Mesenchymal stem cell (in vitro differentiated cells and primary cell): ENCODE results near the gene PRND.

Source experiments
- DNase-seq: peaks from one replicate; pipeline ENCODE4 v3.0.0-alpha.2; 2013
- H2AFZ ChIP-seq: one replicate; pipeline ENCODE4 v1.6.1; 2013; ENCODE audit warnings: low read depth, mild to moderate bottlenecking, control low read depth, inconsistent platforms, low read length, moderate library complexity
- H2AK5ac ChIP-seq: 2 replicates; pipeline ENCODE4 v1.6.1; 2013; ENCODE audit warnings: low read length, moderate library complexity, mild to moderate bottlenecking, inconsistent platforms; ENCODE audit not compliant: severe bottlenecking
- H2BK120ac ChIP-seq: one replicate; pipeline ENCODE4 v1.6.1; 2013; ENCODE audit warnings: low read depth, mild to moderate bottlenecking, inconsistent platforms, low read length, moderate library complexity
- H2BK12ac ChIP-seq, 2 experiments: one replicate each; pipeline ENCODE4 v1.6.1; 2013; ENCODE audit warnings: inconsistent platforms in 2 of 2, low read length in 2 of 2, mild to moderate bottlenecking in 2 of 2, moderate library complexity in 2 of 2, control low read depth in 1 of 2
- H2BK15ac ChIP-seq: one replicate; pipeline ENCODE4 v1.6.1; 2013; ENCODE audit warnings: mild to moderate bottlenecking, low read depth, inconsistent platforms; ENCODE audit not compliant: poor library complexity, severe bottlenecking
- H2BK5ac ChIP-seq: 2 replicates; pipeline ENCODE4 v1.6.1; 2013; ENCODE audit warnings: low read depth, mild to moderate bottlenecking, low read length, control low read depth, inconsistent platforms; ENCODE audit not compliant: poor library complexity, severe bottlenecking
- H3K14ac ChIP-seq, 2 experiments: one replicate each; pipeline ENCODE4 v1.6.1; 2013; ENCODE audit warnings: inconsistent platforms in 2 of 2, low read length in 2 of 2, control low read depth in 1 of 2, mild to moderate bottlenecking in 1 of 2, moderate library complexity in 1 of 2
- H3K18ac ChIP-seq, 2 experiments: one replicate each; pipeline ENCODE4 v1.6.1; 2013; ENCODE audit warnings: inconsistent platforms in 2 of 2, low read length in 2 of 2, control low read depth in 1 of 2, low read depth in 1 of 2, mild to moderate bottlenecking in 1 of 2
- H3K23ac ChIP-seq, 2 experiments: one replicate each; pipeline ENCODE4 v1.6.1; 2013; ENCODE audit warnings: inconsistent platforms in 2 of 2, low read length in 2 of 2, mild to moderate bottlenecking in 2 of 2, moderate library complexity in 2 of 2, control low read depth in 1 of 2
- H3K27ac ChIP-seq: 2 replicates; pipeline ENCODE4 v1.5.1; 2013; ENCODE audit warnings: mild to moderate bottlenecking, moderate library complexity, low read length, control low read depth, inconsistent platforms; ENCODE audit not compliant: poor library complexity, severe bottlenecking
- H3K27me3 ChIP-seq, 2 experiments: 2 replicates each; pipeline versions ENCODE4 v1.6.1 to v1.7.0; 2013; ENCODE audit warnings: low read length in 2 of 2, mild to moderate bottlenecking in 2 of 2, moderate library complexity in 2 of 2, control low read depth in 1 of 2, inconsistent platforms in 1 of 2; ENCODE audit not compliant: control insufficient read depth in 1 of 2, insufficient read depth in 1 of 2
- H3K36me3 ChIP-seq, 2 experiments: 2 replicates each; pipeline versions ENCODE4 v1.6.1 to v1.7.0; 2013; ENCODE audit warnings: low read length in 2 of 2, control low read depth in 1 of 2, inconsistent platforms in 1 of 2, low read depth in 1 of 2, mild to moderate bottlenecking in 1 of 2; ENCODE audit not compliant: insufficient read depth in 2 of 2, control insufficient read depth in 1 of 2
- H3K4ac ChIP-seq, 2 experiments: one replicate each; pipeline ENCODE4 v1.6.1; 2013; ENCODE audit warnings: inconsistent platforms in 2 of 2, low read length in 2 of 2, mild to moderate bottlenecking in 2 of 2, moderate library complexity in 2 of 2, control low read depth in 1 of 2, low read depth in 1 of 2
- H3K4me1 ChIP-seq: 2 replicates; pipeline ENCODE4 v1.6.1; 2013; ENCODE audit warnings: low read depth, low read length, control low read depth; ENCODE audit not compliant: control insufficient read depth, insufficient read depth
- H3K4me2 ChIP-seq: 2 replicates; pipeline ENCODE4 v1.6.1; 2013; ENCODE audit warnings: low read length, mild to moderate bottlenecking, inconsistent platforms; ENCODE audit not compliant: poor library complexity, severe bottlenecking
- H3K4me3 ChIP-seq, 2 experiments: 2 replicates each; pipeline versions ENCODE4 v1.5.1 to v1.7.0; 2013; ENCODE audit warnings: low read length in 2 of 2, mild to moderate bottlenecking in 2 of 2, control low read depth in 1 of 2, low read depth in 1 of 2; ENCODE audit not compliant: insufficient read depth in 1 of 2
- H3K79me1 ChIP-seq: replicated peaks from 2 replicates; pipeline ENCODE4 v1.6.1; 2013; ENCODE audit warnings: mild to moderate bottlenecking, control low read depth, low read length, inconsistent platforms; ENCODE audit not compliant: poor library complexity, severe bottlenecking
- H3K9ac ChIP-seq: 2 replicates; pipeline ENCODE4 v1.7.0; 2013; ENCODE audit warnings: mild to moderate bottlenecking, low read length, moderate library complexity
- H3K9me3 ChIP-seq: 2 replicates; pipeline ENCODE4 v1.7.0; 2013; ENCODE audit warnings: mild to moderate bottlenecking, low read length; ENCODE audit not compliant: control insufficient read depth
- H4K8ac ChIP-seq: one replicate; pipeline ENCODE4 v1.6.1; 2013; ENCODE audit warnings: inconsistent platforms, mild to moderate bottlenecking, low read length, moderate library complexity
- H4K91ac ChIP-seq: one replicate; pipeline ENCODE4 v1.6.1; 2013; ENCODE audit warnings: mild to moderate bottlenecking, low read length, inconsistent platforms
- WGBS: methylation state at CpG from one replicate; pipeline ENCODE4 v1.1.7; 2013; ENCODE audit warnings: mixed read lengths; 5-methylcytosine and 5-hydroxymethylcytosine counted together

The PRND gene

DNA sequence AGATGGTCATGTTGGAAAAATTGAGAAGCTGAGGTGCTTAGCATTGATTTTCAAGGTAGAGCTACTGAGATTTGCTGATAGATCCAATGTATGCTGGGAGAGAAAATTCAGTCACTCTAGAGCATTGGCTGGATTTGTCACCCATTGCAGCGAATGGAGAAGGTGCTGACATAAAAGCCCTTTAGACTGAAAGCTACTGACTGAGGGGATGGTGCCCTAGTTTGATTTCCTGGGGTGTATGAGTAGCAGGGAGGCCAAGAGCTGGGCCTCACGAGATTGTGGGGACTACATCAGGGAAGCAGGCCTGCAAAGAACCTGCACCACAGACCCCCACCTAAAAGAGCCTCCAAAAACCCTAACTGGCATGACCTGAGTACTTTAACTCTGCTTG lies 23.9 kb upstream of the PRND start:
- Histone ChIP-seq H2AFZ (no peak overlapping the region), H2BK12ac (no peak overlapping the region), H3K14ac (no peak overlapping the region), H3K18ac (no peak overlapping the region), H3K36me3 (peaks cover 10 to 74% of the 10 kb centered on the region in 2 experiments), H2AK5ac (no peak overlapping the region), H2BK15ac (no peak overlapping the region), H3K9me3 (no peaks in the 10 kb centered on the region), H3K79me1 (peaks cover 25% of the 10 kb centered on the region), H3K27me3 (no peaks in the 10 kb centered on the region), H2BK120ac (no peak overlapping the region), H3K4me2 (no peak overlapping the region), H3K4me3 (no peak overlapping the region), H3K23ac (no peak overlapping the region), H4K8ac (no peak overlapping the region), H2BK5ac (no peak overlapping the region), H3K9ac (no peak overlapping the region), H3K4ac (no peak overlapping the region), H3K4me1 (no peaks in the 10 kb centered on the region), H4K91ac (no peak overlapping the region), H3K27ac (no peak overlapping the region)
- no peak for DNase-seq
- WGBS = 100% methylated on average over 2 of the region's 2 CpGs

DNA sequence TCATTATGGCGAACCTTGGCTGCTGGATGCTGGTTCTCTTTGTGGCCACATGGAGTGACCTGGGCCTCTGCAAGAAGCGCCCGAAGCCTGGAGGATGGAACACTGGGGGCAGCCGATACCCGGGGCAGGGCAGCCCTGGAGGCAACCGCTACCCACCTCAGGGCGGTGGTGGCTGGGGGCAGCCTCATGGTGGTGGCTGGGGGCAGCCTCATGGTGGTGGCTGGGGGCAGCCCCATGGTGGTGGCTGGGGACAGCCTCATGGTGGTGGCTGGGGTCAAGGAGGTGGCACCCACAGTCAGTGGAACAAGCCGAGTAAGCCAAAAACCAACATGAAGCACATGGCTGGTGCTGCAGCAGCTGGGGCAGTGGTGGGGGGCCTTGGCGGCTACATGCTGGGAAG lies 22.5 kb upstream of the PRND start:
- no peak overlapping the region for H2BK15ac ChIP-seq
- no peak overlapping the region for H3K18ac ChIP-seq
- no peaks in the 10 kb centered on the region for H3K27me3 ChIP-seq
- DNase-seq = no peak
- H3K4me1 ChIP-seq = peaks cover 7% of the 10 kb centered on the region
- H3K4ac ChIP-seq = no peak overlapping the region
- H3K4me2 ChIP-seq = no peak overlapping the region
- H3K9ac ChIP-seq = no peak overlapping the region
- H4K8ac ChIP-seq = no peak overlapping the region
- H2AFZ ChIP-seq = no peak overlapping the region
- no peak overlapping the region for H3K27ac ChIP-seq
- H3K79me1 ChIP-seq = peaks cover 17% of the 10 kb centered on the region
- H3K4me3 ChIP-seq = no peak overlapping the region
- H2BK12ac ChIP-seq = no peak overlapping the region
- no peak overlapping the region for H2AK5ac ChIP-seq
- no peak overlapping the region for H3K14ac ChIP-seq
- peaks cover 10 to 62% of the 10 kb centered on the region in 2 experiments for H3K36me3 ChIP-seq
- H2BK5ac ChIP-seq = no peak overlapping the region
- H3K23ac ChIP-seq = no peak overlapping the region
- WGBS = 99% methylated on average over 9 of the region's 9 CpGs
- peak overlapping the region; percentile 8 for H4K91ac ChIP-seq
- no peaks in the 10 kb centered on the region for H3K9me3 ChIP-seq
- no peak overlapping the region for H2BK120ac ChIP-seq

DNA sequence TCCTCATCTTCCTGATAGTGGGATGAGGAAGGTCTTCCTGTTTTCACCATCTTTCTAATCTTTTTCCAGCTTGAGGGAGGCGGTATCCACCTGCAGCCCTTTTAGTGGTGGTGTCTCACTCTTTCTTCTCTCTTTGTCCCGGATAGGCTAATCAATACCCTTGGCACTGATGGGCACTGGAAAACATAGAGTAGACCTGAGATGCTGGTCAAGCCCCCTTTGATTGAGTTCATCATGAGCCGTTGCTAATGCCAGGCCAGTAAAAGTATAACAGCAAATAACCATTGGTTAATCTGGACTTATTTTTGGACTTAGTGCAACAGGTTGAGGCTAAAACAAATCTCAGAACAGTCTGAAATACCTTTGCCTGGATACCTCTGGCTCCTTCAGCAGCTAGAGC lies 21.8 kb upstream of the PRND start:
- no peak overlapping the region for H3K4me3 ChIP-seq
- no peak for DNase-seq
- H2AK5ac ChIP-seq = no peak overlapping the region
- peaks cover 10 to 62% of the 10 kb centered on the region in 2 experiments for H3K36me3 ChIP-seq
- H3K23ac ChIP-seq = no peak overlapping the region
- H3K18ac ChIP-seq = no peak overlapping the region
- H2BK120ac ChIP-seq = no peak overlapping the region
- no peak overlapping the region for H3K9ac ChIP-seq
- peaks cover 9% of the 10 kb centered on the region for H3K4me1 ChIP-seq
- no peaks in the 10 kb centered on the region for H3K27me3 ChIP-seq
- no peak overlapping the region for H3K27ac ChIP-seq
- H3K79me1 ChIP-seq = peaks cover 17% of the 10 kb centered on the region
- H4K8ac ChIP-seq = no peak overlapping the region
- no peak overlapping the region for H2BK5ac ChIP-seq
- H3K14ac ChIP-seq = no peak overlapping the region
- no peak overlapping the region for H3K4me2 ChIP-seq
- no peaks in the 10 kb centered on the region for H3K9me3 ChIP-seq
- H2BK12ac ChIP-seq = no peak overlapping the region
- H2AFZ ChIP-seq = no peak overlapping the region
- H3K4ac ChIP-seq = no peak overlapping the region
- H4K91ac ChIP-seq = no peak overlapping the region
- WGBS = 99% methylated on average over 3 of the region's 3 CpGs
- H2BK15ac ChIP-seq = no peak overlapping the region

DNA sequence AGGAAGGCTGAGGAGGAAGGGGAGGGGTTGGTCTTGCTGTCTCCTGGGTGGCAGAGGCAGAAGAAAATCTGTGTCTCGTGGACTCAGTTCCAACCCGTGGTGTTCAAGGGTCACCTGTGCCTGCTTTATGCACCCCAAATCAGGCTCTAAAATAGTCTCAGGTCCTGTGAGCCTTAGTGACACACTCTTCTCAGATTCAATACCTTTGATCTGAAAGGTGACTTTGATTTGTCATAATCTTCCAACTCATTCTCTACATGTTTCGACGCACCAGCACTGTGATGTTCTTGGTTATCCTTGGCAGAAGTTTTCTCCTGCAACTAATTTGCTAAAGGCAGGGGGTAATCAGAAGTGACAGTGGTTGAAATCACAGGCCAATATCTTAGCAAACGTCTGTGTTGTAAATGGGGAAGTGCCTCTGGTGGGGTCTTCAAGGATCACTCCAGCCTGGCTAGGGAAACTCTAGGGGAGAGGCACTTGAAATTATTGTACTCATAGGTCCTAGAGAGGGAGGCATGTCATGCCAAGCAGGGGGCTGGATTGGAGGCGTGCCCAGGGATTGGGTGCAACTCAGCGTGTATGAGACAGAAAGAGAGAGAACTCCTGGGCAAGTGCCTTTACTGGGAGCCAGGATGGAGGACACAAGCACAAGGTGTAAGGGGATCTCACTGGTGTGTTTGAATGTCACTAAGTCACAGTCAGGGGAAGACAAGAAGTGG lies 19.0 kb upstream of the PRND start:
- Histone ChIP-seq H2BK120ac (no peak overlapping the region), H3K4ac (no peak overlapping the region), H3K14ac (no peak overlapping the region), H2BK12ac (no peak overlapping the region), H3K79me1 (peaks cover 7% of the 10 kb centered on the region), H2BK5ac (no peak overlapping the region), H2AFZ (no peak overlapping the region), H3K4me2 (no peak overlapping the region), H3K4me3 (no peak overlapping the region), H2BK15ac (no peak overlapping the region), H3K9ac (no peak overlapping the region), H3K18ac (no peak overlapping the region), H3K27ac (no peak overlapping the region), H3K9me3 (no peaks in the 10 kb centered on the region), H4K8ac (no peak overlapping the region), H3K27me3 (no peaks in the 10 kb centered on the region), H2AK5ac (peak overlapping the region; percentile 38), H4K91ac (no peak overlapping the region), H3K23ac (peak overlapping the region in 1 of 2 experiments; percentile 34), H3K36me3 (peaks cover 10 to 35% of the 10 kb centered on the region in 2 experiments), H3K4me1 (peaks cover 11% of the 10 kb centered on the region)
- DNase-seq = no peak
- 91% methylated on average over 7 of the region's 7 CpGs for WGBS
